ES-I3 (cell line): ENCODE results near the gene FFAR1.

Source experiments
- H3K36me3 ChIP-seq: 2 replicates; pipeline ENCODE4 v1.6.1; 2013; ENCODE audit warnings: mild to moderate bottlenecking, low read length, control low read depth, moderate library complexity; ENCODE audit not compliant: insufficient read depth
- H3K4me1 ChIP-seq: 2 replicates; pipeline ENCODE4 v1.6.1; 2013; ENCODE audit warnings: mild to moderate bottlenecking, control low read depth, low read length; ENCODE audit not compliant: insufficient read depth
- H3K9ac ChIP-seq: 2 replicates; pipeline ENCODE4 v1.6.1; 2013; ENCODE audit warnings: low read depth, mild to moderate bottlenecking, low read length, moderate library complexity
- H3K9me3 ChIP-seq: 2 replicates; pipeline ENCODE4 v1.6.1; 2013; ENCODE audit warnings: mild to moderate bottlenecking, low read length, moderate library complexity; ENCODE audit not compliant: control insufficient read depth, insufficient read depth

The FFAR1 gene, protein sequence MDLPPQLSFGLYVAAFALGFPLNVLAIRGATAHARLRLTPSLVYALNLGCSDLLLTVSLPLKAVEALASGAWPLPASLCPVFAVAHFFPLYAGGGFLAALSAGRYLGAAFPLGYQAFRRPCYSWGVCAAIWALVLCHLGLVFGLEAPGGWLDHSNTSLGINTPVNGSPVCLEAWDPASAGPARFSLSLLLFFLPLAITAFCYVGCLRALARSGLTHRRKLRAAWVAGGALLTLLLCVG (N-terminal part only)

DNA sequence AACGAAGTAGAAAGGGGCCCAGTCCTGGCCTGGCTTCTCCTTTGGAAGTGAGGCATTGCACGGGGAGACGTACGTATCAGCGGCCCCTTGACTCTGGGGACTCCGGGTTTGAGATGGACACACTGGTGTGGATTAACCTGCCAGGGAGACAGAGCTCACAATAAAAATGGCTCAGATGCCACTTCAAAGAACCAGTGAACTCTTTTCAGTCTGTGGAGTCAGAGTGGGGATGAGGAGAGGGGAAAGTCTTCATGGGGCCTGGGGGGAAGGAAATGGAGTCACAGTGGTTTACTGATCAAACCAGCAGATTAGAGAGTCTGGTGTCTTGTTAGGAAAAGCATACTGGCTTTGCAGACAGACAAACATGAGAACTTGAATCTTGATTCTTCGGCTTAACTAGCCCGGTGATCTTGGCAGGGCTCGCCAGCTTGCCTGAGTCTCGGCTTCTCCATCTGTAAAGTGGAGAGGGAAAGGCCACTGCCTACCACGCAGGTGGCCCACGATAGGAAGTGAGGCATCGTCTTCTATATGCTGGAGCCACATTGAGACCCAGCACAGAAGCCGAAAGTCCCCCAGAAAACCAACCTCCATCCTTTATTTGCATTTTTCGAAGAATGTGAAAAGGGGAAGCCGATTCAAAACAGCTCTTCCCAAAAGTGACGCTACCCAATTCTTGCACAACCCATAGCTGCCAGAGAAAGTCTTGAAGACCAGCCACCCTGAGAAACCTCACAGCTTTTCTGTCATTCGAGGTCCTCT, at the start of gene FFAR1:
Gene FFAR1 (plus strand): TSS at position 732 of the 759 bp plus-strand sequence. CDS start 3,650 bp downstream, outside the sequence.
- Histone ChIP-seq H3K36me3 (no peaks in the 10 kb centered on the region), H3K4me1 (peaks cover 2% of the 10 kb centered on the region; the same call in 1 of the 2 replicates), H3K9me3 (no peaks in the 10 kb centered on the region), H3K9ac (no peak within 1 kb of the TSS)

DNA sequence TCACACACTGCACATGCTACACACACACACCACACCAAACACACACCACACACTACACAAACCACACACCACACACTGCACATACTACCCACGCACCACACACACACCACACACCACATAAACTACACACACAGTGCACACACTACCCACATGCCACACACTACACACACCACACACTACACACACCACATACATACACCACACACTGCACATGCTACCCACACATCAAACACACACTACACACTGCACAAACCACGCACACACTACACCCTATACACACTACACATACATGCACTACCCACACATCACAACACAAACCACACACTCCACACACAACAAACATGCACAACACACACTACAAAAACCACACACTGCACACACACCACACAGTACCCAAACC, 49.8 kb upstream of the FFAR1 start:
- Histone ChIP-seq H3K9ac (no peak overlapping the region), H3K36me3 (no peaks in the 10 kb centered on the region), H3K9me3 (no peaks in the 10 kb centered on the region), H3K4me1 (peaks cover 9% of the 10 kb centered on the region; the same call in 1 of the 2 replicates)

DNA sequence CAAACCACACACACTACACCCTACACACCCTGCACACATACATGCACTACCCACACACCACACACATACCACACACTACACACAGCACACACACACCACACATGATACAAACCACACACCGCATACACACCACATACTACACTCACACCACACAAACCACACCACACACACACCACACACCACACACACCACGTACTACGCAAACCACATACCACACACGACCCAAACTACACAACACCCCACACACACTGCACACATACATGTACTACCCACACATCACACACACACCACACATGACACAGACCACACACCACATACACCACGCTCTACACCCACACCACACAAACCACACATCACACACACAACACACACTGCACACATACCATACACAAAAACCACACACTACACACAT, 49.1 kb upstream of the FFAR1 start:
- no peak overlapping the region for H3K9ac ChIP-seq
- peaks cover 9% of the 10 kb centered on the region; the same call in 1 of the 2 replicates for H3K4me1 ChIP-seq
- no peaks in the 10 kb centered on the region for H3K36me3 ChIP-seq
- H3K9me3 ChIP-seq, result no peaks in the 10 kb centered on the region

DNA sequence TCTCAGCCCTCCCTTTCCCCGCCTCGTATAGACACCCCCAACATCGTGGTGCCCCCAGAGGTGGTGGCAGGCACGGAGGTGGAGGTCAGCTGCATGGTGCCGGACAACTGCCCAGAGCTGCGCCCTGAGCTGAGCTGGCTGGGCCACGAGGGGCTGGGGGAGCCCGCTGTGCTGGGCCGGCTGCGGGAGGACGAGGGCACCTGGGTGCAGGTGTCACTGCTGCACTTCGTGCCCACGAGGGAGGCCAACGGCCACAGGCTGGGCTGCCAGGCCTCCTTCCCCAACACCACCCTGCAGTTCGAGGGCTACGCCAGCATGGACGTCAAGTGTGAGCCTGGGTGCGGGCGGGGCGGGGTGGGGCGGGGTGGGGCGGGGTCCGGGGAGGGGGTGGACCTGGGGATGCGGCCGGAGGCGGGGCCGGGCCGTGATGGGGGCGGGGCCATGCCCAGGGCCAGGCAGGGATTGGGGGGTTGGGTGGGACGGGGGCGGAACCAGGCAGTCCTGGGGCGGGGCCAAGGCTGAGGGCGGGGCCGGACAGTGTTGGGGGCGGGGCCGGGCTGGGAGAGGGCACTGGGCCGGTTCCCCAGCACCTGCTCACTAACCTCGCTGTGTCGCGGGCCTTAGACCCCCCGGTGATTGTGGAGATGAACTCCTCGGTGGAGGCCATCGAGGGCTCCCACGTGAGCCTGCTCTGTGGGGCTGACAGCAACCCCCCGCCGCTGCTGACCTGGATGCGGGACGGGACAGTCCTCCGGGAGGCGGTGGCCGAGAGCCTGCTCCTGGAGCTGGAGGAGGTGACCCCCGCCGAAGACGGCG, 48.0 kb upstream of the FFAR1 start:
- Histone ChIP-seq H3K9ac (peak overlapping the region; percentile 3; the same call in 1 of the 2 replicates), H3K4me1 (peaks cover 9% of the 10 kb centered on the region; the same call in 1 of the 2 replicates), H3K36me3 (no peaks in the 10 kb centered on the region), H3K9me3 (no peaks in the 10 kb centered on the region)

DNA sequence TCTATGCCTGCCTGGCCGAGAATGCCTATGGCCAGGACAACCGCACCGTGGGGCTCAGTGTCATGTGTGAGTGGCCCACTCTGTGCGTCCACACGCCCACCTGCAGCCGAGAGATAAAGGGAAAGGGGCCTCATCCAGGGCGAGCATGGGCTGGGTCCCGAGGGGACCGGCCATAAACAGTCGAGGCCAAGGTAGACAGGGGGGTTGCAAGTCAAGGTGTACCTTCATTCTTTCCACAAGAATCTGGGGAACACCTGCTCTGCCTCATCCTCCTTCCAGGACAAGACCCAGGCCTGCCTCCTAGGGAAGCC, 47.4 kb upstream of the FFAR1 start:
- H3K9me3 ChIP-seq, result no peaks in the 10 kb centered on the region
- peak overlapping the region; percentile 3; the same call in 1 of the 2 replicates for H3K9ac ChIP-seq
- H3K36me3 ChIP-seq, result no peaks in the 10 kb centered on the region
- H3K4me1 ChIP-seq, result peaks cover 5% of the 10 kb centered on the region; the same call in 1 of the 2 replicates

DNA sequence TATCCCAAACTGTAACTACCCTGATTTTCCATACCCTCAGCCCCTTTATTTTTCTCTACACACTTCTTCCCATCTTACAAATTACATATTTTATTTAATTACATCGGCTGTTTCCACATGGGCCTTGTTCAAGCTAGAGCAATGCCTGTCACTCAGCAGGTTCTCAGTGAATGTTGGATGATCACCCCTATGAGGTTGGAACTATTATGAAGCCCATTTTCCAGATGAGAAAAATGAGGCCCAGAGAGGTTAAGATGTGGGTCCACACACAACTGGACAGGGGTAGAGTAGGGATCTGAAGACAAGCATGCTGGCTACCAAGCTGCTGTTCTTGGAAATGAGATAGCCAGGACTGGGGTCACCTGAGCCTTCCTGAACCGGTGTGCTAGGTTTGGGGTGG, 45.7 kb upstream of the FFAR1 start:
- H3K9me3 ChIP-seq, result no peaks in the 10 kb centered on the region
- peaks cover 6% of the 10 kb centered on the region; the same call in 1 of the 2 replicates for H3K4me1 ChIP-seq
- no peak overlapping the region for H3K9ac ChIP-seq
- no peaks in the 10 kb centered on the region for H3K36me3 ChIP-seq

DNA sequence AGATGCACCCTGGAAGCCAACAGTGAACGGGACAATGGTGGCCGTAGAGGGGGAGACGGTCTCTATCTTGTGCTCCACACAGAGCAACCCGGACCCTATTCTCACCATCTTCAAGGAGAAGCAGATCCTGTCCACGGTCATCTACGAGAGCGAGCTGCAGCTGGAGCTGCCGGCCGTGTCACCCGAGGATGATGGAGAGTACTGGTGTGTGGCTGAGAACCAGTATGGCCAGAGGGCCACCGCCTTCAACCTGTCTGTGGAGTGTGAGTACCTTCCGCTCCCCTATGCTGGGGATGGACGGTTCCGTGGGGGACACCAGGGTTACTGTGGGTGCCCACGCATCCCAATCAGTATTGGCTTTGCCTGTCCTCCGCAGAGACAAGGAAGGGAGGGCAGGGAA, 45.3 kb upstream of the FFAR1 start:
- no peaks in the 10 kb centered on the region for H3K9me3 ChIP-seq
- peaks cover 9% of the 10 kb centered on the region; the same call in 1 of the 2 replicates for H3K4me1 ChIP-seq
- no peak overlapping the region for H3K9ac ChIP-seq

DNA sequence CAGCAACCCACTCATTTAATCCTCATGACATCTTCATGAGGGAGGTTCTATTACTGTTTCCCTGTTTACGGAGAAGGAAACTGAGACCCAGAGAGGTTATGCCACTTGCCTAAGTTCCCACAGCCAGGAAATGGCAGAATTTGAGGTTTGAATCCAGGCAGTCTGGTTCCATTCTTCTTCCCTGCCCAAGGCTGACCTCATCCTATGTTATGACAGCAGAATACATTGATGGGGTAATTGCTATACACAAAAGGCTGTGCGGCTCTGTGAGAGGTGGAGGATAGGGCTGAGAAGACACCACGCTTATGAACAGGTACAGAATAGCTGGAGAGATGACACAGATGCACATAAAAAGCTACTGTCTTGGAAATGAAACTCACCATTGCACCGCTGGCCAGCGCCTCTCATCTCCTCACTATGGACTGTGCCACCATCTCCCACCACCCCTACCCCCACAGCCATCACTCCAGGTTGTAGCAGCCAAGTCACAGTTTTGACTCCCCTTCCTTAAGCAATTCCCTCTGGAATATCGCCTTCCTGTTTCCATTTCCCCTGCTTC, 44.3 kb upstream of the FFAR1 start:
- no peaks in the 10 kb centered on the region for H3K36me3 ChIP-seq
- H3K9me3 ChIP-seq, result no peaks in the 10 kb centered on the region
- H3K4me1 ChIP-seq, result peaks cover 9% of the 10 kb centered on the region; the same call in 1 of the 2 replicates
- H3K9ac ChIP-seq, result no peak overlapping the region

More for the DNA sequence above, 45.3 kb upstream of the FFAR1 start:
- no peaks in the 10 kb centered on the region for H3K36me3 ChIP-seq

DNA sequence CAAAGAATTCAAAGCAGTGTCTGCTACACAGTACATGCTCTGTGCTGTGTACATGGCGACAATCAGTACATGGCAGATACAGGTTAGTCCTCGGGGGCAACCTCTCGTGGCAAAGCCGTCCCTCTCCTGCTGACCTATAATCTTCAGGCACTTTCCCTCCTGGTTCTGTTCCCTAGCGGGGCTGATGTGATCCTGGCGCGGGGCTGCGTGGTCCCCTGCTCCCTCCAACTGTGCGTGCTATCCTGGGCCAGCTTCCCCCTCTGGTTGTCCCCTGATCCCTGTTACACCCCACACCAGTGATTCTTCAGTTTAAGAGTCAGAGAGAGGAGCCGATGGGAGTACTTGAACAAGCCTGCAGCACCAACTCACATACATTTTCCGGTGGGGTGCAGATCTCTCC, 43.7 kb upstream of the FFAR1 start:
- Histone ChIP-seq H3K9ac (no peak overlapping the region), H3K9me3 (no peaks in the 10 kb centered on the region), H3K36me3 (no peaks in the 10 kb centered on the region), H3K4me1 (peaks cover 9% of the 10 kb centered on the region; the same call in 1 of the 2 replicates)

DNA sequence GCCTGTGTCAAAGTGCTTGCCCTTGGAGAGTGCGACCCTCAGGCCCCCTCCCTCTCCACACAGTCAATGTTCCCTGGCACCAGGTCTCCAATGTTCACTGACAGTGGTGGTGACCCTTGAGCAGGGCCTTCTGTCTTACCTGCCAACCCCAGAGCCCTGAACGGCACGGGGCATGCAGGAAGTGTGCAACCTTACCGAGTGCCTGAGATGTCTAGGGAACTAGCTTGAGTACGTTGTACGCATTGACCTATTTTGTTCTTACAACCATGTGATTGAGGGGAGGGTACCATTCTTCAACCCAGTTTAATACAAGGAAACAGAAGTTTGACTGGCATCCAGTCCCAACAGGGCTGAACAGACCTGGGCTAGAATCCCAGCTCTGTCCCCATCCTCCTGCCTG, 42.5 kb upstream of the FFAR1 start:
- no peaks in the 10 kb centered on the region for H3K36me3 ChIP-seq
- peaks cover 6% of the 10 kb centered on the region; the same call in 1 of the 2 replicates for H3K4me1 ChIP-seq
- no peaks in the 10 kb centered on the region for H3K9me3 ChIP-seq
- no peak overlapping the region for H3K9ac ChIP-seq

DNA sequence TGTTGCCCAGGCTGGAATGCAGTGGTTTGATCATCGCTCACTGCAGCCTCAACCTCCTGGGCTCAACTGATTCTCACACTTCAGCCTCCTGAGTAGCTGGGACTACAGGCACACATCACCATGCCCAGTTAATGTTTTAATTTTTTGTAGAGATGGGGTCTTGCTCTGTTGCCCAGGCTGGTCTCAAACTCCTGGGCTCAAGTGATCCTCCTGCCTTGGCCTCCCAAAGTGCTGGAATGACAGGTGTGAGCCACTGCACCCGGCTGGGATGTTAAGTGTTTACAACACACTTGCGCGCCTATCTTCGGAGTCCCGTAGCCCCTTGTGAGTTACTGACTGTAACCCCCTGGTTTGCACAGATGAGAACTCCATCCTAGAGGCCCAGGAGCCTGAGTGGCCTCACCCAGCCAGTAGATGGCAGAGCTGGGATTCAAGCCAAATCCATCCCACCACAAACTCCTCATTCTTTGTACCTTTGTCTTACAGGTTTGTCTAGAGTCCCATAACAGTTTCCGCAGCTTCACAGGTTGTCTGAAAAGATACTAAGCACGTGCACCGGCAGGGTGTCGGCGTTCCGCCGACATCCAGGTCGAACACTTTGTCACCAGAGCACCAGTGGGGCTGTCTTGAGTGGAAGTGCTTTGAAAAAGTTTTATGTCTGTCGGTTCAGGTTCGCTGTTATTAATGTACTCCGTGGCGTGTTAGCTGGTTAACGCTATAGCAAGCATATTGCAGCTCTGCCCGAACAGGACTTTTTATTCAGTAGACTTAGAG, 41.0 kb upstream of the FFAR1 start:
- Histone ChIP-seq H3K36me3 (no peaks in the 10 kb centered on the region), H3K4me1 (peaks cover 6% of the 10 kb centered on the region; the same call in 1 of the 2 replicates), H3K9ac (no peak overlapping the region), H3K9me3 (no peaks in the 10 kb centered on the region)

DNA sequence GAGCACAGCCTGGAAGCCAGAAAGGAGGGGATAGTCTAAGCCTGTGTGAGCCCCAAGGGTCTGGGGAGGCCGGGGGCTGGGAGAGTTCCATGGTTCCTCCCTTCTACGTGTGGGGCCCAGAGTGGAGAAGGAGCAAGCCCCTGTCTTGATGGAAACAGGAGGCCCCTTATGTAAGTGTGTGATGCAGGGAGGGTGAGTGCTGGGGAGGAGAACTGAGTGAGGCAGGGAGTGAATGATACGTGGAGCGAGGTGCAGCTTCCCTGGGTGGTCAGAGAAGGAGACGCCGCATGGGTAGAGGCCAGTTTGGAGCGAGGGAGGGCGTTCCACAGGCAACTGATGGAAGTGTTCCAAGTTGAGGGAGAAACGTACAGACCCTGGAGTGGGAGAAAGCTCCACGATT, 39.8 kb upstream of the FFAR1 start:
- H3K9ac ChIP-seq, result no peak overlapping the region
- no peaks in the 10 kb centered on the region for H3K9me3 ChIP-seq
- H3K4me1 ChIP-seq, result peaks cover 12% of the 10 kb centered on the region; the same call in 1 of the 2 replicates
- no peaks in the 10 kb centered on the region for H3K36me3 ChIP-seq

DNA sequence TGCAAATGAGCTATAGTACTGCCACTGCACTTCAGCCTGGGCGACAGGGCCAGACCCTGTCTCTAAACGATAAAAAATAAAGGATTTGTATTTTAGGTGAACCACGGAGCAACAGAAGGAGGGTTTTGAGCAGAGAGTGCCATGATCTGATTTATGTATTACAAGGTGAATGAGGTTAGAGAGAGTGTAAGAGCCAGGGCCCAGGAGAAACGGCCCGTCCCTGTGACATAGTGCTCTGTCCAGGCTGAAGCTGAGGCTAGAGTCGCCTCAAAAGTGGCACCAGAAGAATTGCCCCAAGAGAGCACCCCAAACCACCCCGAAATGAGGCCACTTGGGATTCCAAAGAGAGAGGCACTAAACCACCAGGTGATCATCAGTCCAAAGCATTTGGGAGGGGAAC, 38.8 kb upstream of the FFAR1 start:
- Histone ChIP-seq H3K9ac (no peak overlapping the region), H3K9me3 (no peaks in the 10 kb centered on the region), H3K4me1 (peaks cover 12% of the 10 kb centered on the region; the same call in 1 of the 2 replicates), H3K36me3 (no peaks in the 10 kb centered on the region)
